GM06990 (cell line): ENCODE measurements around the gene TMEM39A.

Experiments used
- DNase-seq: peaks from one replicate; pipeline ENCODE4 v3.0.0-alpha.2; 2011; ENCODE audit not compliant: insufficient read length; ENCODE audit errors: extremely low read depth
- H3K27me3 ChIP-seq: replicated peaks from 2 replicates; pipeline ENCODE4 v1.6.0; 2011; ENCODE audit warnings: low read length; ENCODE audit not compliant: control insufficient read depth, insufficient read depth
- H3K36me3 ChIP-seq: 2 replicates; pipeline ENCODE4 v1.5.1; 2011; ENCODE audit warnings: low read length; ENCODE audit not compliant: control insufficient read depth, insufficient read depth
- H3K4me3 ChIP-seq: replicated peaks from 2 replicates; pipeline ENCODE4 v1.5.1; 2011; ENCODE audit warnings: low read depth, mild to moderate bottlenecking, control low read depth, low read length
- CTCF ChIP-seq: IDR thresholded peaks from 2 replicates; pipeline ENCODE4 v1.5.1; 2011; ENCODE audit warnings: low read length, control low read depth, mild to moderate bottlenecking, inconsistent platforms; ENCODE audit not compliant: insufficient read depth, poor library complexity, severe bottlenecking

The TMEM39A gene

GRCh38 chr3:119444590-119444989 is 18.8 kb downstream of the TMEM39A start:
- no peaks in the 10 kb centered on the region for H3K27me3 ChIP-seq
- no peak for DNase-seq
- no peak overlapping the region for H3K4me3 ChIP-seq
- peaks cover 13% of the 10 kb centered on the region for H3K36me3 ChIP-seq
- TF ChIP-seq CTCF = no peak

- no peak for DNase-seq
- no peak overlapping the region for H3K4me3 ChIP-seq
- no peaks in the 10 kb centered on the region for H3K27me3 ChIP-seq
- peaks cover 11% of the 10 kb centered on the region for H3K36me3 ChIP-seq
- no peak for TF ChIP-seq CTCF
Observed at GRCh38 chr3:119443179-119443578, 20.2 kb downstream of the TMEM39A start.

- no peak for DNase-seq
- Histone ChIP-seq H3K27me3 (no peaks in the 10 kb centered on the region), H3K4me3 (no peak overlapping the region), H3K36me3 (peaks cover 18% of the 10 kb centered on the region)
- TF ChIP-seq CTCF = no peak
Observed at GRCh38 chr3:119437691-119438258, 25.6 kb downstream of the TMEM39A start.

GRCh38 chr3:119436977-119437376 is 26.4 kb downstream of the TMEM39A start:
- no peak for DNase-seq
- TF ChIP-seq CTCF = no peak
- peaks cover 16% of the 10 kb centered on the region for H3K36me3 ChIP-seq

GRCh38 chr3:119434703-119435102 is 28.7 kb downstream of the TMEM39A start:
- no peak for TF ChIP-seq CTCF
- Histone ChIP-seq H3K4me3 (no peak overlapping the region), H3K36me3 (peaks cover 21% of the 10 kb centered on the region), H3K27me3 (no peaks in the 10 kb centered on the region)
- no peak for DNase-seq

More at GRCh38 chr3:119436977-119437376, 26.4 kb downstream of the TMEM39A start:
- Histone ChIP-seq H3K4me3 (no peak overlapping the region), H3K27me3 (no peaks in the 10 kb centered on the region)
